HL-60 (cell line): ENCODE results near the gene NEU2.
"Not testable (repeated sequence)": the region's sequence is repeated elsewhere in the genome, so short reads cannot be mapped to it uniquely, and the experiment has no call there.

Experiments used
- DNase-seq, 2 experiments: peaks; one replicate each; pipeline ENCODE4 v3.0.0-alpha.2; 2010 to 2020; ENCODE audit warnings: low read depth in 1 of 2, low spot score in 1 of 2
- H3K27ac ChIP-seq: fragments of 250-450 bp; sonication (Bioruptor Pico); replicated peaks from 2 replicates; pipeline ENCODE4 v1.5.1; 2020; ENCODE audit warnings: mild to moderate bottlenecking, moderate library complexity
- H3K27me3 ChIP-seq: fragments of 250-450 bp; sonication (Bioruptor Pico); 2 replicates; pipeline ENCODE4 v1.5.1; 2021; ENCODE audit warnings: mild to moderate bottlenecking, moderate library complexity; ENCODE audit not compliant: insufficient read depth, poor library complexity, severe bottlenecking
- H3K4me3 ChIP-seq: replicated peaks from 2 replicates; pipeline ENCODE4 v1.5.1; 2011; ENCODE audit warnings: mild to moderate bottlenecking, control low read depth, low read length; ENCODE audit not compliant: insufficient read depth
- GABPA ChIP-seq: IDR thresholded peaks from 2 replicates; pipeline ENCODE4 v1.6.1; 2012; ENCODE audit warnings: low read depth
- POLR2AphosphoS5 ChIP-seq: IDR thresholded peaks from 2 replicates; pipeline ENCODE4 v1.6.1; 2012; ENCODE audit warnings: low read depth
- REST ChIP-seq: IDR thresholded peaks from 2 replicates; pipeline ENCODE4 v1.6.1; 2012; ENCODE audit warnings: low read depth; ENCODE audit not compliant: insufficient replicate concordance
- SPI1 ChIP-seq: IDR thresholded peaks from 2 replicates; pipeline ENCODE4 v1.6.1; 2012; ENCODE audit warnings: low read depth, mild to moderate bottlenecking, borderline replicate concordance
- TF ChIP-seq, protein P1 (sequence below): IDR thresholded peaks from one replicate; pipeline ENCODE4 v1.5.1; 2011; ENCODE audit warnings: low read length, control low read depth, inconsistent platforms; ENCODE audit not compliant: insufficient read depth

NEU2 gene

DNA sequence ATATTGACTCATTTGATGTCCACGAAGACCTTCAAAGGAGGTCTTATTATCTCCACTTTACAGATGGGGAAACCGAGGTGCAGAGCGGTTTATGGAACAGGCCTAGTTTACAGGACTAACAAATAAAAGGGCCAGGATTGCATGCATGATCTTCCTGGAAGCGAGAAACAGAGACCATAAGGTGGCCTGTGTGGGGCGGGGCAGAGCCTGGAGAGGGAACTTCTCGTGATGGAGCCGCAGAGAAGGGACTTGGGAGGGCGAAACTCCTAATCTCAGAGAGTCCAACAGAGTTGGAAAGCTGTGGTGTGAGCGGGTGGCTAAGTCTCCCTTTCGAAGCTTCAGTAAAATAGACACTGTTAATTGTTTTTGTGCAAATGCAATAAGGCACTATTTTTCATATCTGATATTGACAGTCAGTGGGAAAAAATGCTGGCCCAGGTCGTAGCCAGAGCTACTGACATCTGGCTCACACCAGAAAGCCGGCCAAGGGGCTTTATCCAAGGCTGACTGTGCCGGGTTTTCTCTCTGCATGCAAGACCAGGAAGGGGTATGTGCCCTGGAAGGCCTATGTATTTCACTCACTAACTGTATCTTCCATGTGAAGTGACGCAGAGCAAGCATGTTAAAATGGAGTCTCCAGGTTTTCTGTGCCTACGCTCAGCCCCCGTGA lies 32.2 kb downstream of the NEU2 start:
- H3K4me3 ChIP-seq, result no peak overlapping the region
- peak overlapping the region; percentile 29 for H3K27ac ChIP-seq
- no peaks in the 10 kb centered on the region for H3K27me3 ChIP-seq
- DNase-seq, result peak in 1 of 2 experiments; percentile 30
- no peak for TF ChIP-seq GABPA
- TF ChIP-seq REST, result no peak
- TF ChIP-seq POLR2AphosphoS5, result no peak
- TF ChIP-seq, protein P1, sequence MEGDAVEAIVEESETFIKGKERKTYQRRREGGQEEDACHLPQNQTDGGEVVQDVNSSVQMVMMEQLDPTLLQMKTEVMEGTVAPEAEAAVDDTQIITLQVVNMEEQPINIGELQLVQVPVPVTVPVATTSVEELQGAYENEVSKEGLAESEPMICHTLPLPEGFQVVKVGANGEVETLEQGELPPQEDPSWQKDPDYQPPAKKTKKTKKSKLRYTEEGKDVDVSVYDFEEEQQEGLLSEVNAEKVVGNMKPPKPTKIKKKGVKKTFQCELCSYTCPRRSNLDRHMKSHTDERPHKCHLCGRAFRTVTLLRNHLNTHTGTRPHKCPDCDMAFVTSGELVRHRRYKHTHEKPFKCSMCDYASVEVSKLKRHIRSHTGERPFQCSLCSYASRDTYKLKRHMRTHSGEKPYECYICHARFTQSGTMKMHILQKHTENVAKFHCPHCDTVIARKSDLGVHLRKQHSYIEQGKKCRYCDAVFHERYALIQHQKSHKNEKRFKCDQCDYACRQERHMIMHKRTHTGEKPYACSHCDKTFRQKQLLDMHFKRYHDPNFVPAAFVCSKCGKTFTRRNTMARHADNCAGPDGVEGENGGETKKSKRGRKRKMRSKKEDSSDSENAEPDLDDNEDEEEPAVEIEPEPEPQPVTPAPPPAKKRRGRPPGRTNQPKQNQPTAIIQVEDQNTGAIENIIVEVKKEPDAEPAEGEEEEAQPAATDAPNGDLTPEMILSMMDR, result no peak
- no peak for TF ChIP-seq SPI1

- H3K27ac ChIP-seq, result peak overlapping the region; percentile 29; the same call in 1 of the 2 replicates
- not testable (repeated sequence) for H3K27me3 ChIP-seq, H3K4me3 ChIP-seq
- peak in 1 of 2 experiments; percentile 77 for DNase-seq
Observed at GRCh38 chr2:233065200-233065589, 32.7 kb downstream of the NEU2 start.

DNA sequence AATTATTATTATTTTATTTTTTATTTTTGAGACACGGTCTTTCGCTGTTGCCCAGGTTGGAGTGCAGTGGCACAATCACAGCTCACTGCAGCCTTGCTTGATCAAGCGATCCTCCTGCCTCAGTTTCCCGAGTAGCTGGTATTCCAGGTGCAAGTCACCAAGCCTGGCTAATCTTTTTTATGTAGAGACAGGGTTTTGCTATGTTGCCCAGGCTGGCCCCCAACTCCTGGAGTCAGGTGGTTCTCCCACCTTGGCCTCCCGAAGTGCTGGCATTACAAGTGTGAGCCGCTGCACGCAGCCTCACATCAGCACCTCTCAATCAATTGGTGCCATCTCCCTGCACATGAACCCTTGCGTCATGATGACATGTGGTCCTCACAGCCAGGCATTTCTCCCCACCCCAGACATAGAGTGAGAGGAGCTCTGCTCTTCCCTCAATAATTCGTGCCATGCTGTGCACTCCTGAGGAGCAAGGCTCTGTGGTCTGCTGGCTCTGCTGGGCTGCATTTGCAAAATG lies 33.5 kb downstream of the NEU2 start:
- no peak overlapping the region for H3K4me3 ChIP-seq
- TF ChIP-seq SPI1, result no peak
- no peak for TF ChIP-seq REST
- TF ChIP-seq GABPA, result no peak
- TF ChIP-seq, protein P1, result no peak
- TF ChIP-seq POLR2AphosphoS5, result no peak
- no peak overlapping the region for H3K27ac ChIP-seq
- DNase-seq, result no peak
- no peaks in the 10 kb centered on the region for H3K27me3 ChIP-seq

GRCh38 chr2:233068762-233069418 lies 36.4 kb downstream of the NEU2 start:
- TF ChIP-seq POLR2AphosphoS5 (no peak), REST (no peak), GABPA (no peak), SPI1 (no peak)
- TF ChIP-seq, protein P1, result no peak

More at GRCh38 chr2:233068762-233069418, 36.4 kb downstream of the NEU2 start:
- no peaks in the 10 kb centered on the region for H3K27me3 ChIP-seq
- DNase-seq, result no peak
- H3K27ac ChIP-seq, result no peak overlapping the region
- H3K4me3 ChIP-seq, result no peak overlapping the region
